ENCODE measurements around the gene SLC40A1.

The SLC40A1 gene

DNA sequence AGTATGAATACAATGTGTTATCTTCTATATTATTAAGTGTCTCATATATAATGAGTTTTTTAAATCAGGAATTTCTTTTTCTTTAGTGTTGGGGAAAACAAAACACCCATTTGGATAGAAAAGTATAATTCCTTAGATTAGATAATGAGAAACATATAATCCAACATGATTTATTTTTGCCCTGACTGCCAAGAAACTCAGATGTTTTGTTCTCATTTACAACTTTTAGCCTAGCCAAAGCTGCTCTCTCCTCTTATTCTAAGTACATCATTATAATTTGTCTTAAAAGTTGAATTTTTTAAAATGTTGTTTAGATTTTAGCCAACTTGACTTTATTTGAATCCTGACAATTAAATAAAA lies 68.6 kb downstream of the SLC40A1 start:
- no peak for DNase-seq (ENCODE audit: low read depth in 2 of 2)

DNA sequence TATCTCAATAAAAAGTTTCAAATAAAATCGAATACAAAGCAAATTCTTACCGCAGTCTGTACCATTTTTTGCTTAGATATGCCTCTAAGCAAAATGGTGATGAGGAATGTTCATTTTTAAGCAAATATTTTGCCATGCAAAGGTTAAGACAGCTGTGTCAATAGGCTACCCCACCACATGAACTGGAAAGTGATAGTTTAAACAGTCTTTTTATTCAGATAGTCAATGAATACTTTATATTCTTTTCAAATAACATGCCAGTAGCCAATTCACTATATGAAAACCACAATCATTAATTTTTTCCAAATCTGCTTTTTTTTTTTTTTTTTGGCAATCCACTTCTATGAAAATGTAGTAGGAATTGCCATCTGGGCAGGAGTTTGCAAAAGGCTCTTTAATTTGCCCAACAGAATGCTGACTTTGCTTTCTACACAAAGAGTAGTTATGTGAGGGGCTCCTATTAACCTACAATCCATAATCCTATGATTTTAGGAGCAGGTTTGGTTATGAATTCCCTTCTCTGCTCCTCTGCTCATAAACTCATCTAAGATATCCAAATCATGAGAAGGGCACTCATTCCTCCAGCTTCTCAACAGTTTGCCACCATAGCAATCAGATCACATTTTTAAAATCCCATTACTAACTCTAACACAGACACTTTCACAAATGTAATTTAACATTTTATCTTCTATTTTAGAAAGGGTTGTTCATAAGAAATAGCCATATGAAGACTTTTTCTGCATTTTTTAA lies 69.2 kb downstream of the SLC40A1 start:
- DNase-seq (ENCODE audit: low read depth in 2 of 2), result no peak
